HUES64 (cell line): Measurements from ENCODE around the gene ABCB8.

Experiments used
- H3K27ac ChIP-seq: 2 replicates; pipeline ENCODE4 v1.7.0; 2013; ENCODE audit warnings: low read depth, low read length, inconsistent platforms
- H3K27me3 ChIP-seq: 2 replicates; pipeline ENCODE4 v1.6.1; 2013; ENCODE audit warnings: mild to moderate bottlenecking, low read length; ENCODE audit not compliant: insufficient read depth
- H3K36me3 ChIP-seq: 2 replicates; pipeline ENCODE4 v1.6.1; 2013; ENCODE audit warnings: mild to moderate bottlenecking, low read length; ENCODE audit not compliant: insufficient read depth
- H3K4me1 ChIP-seq: 2 replicates; pipeline ENCODE4 v1.6.1; 2013; ENCODE audit warnings: mild to moderate bottlenecking, low read length, moderate library complexity; ENCODE audit not compliant: insufficient read depth
- H3K4me3 ChIP-seq: 2 replicates; pipeline ENCODE4 v1.5.1; 2013; ENCODE audit warnings: mild to moderate bottlenecking, low read length, moderate library complexity
- H3K9ac ChIP-seq: 2 replicates; pipeline ENCODE4 v1.6.1; 2013; ENCODE audit warnings: mild to moderate bottlenecking, low read depth, low read length
- H3K9me3 ChIP-seq: 2 replicates; pipeline ENCODE4 v1.6.1; 2013; ENCODE audit warnings: low read depth, low read length; ENCODE audit not compliant: insufficient read depth
- WGBS: fragments of 150-250, 120-280 bp; methylation state at CpG from one replicate; pipeline ENCODE4 v1.1.7; 2013; ENCODE audit warnings: missing lambda C conversion rate; 5-methylcytosine and 5-hydroxymethylcytosine counted together

Gene ABCB8

DNA sequence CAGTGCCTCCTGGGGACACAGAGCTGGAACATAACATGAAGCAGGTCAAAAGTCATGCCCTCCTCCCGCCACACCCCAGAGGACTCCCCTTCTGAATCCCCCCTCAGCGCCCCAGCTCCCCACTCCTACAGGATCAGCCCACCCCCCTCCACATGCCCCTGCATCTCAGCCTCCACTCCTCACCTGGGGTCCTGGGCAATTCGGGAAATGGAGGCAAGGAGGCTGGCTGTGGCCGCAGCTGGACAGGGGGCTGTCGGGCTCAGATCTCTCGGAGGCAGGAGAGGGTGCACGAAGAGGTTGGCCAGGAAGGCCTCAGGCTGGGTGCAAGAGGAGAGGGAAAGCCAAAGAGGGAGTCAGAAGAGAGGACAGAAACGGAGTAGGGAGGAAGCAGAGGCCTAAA, 11.7 kb upstream of the ABCB8 start:
- H3K4me3 ChIP-seq = no peak overlapping the region
- no peaks in the 10 kb centered on the region for H3K36me3 ChIP-seq
- H3K27me3 ChIP-seq = peaks cover 48% of the 10 kb centered on the region
- no peaks in the 10 kb centered on the region for H3K9me3 ChIP-seq
- H3K9ac ChIP-seq = no peak overlapping the region
- 85% methylated on average over 8 of the region's 8 CpGs for WGBS
- H3K27ac ChIP-seq = no peak overlapping the region
- H3K4me1 ChIP-seq = peaks cover 22% of the 10 kb centered on the region

GRCh38 chr7:151016942-151017341, 11.3 kb upstream of the ABCB8 start:
- Histone ChIP-seq H3K9me3 (no peaks in the 10 kb centered on the region), H3K4me1 (peaks cover 22% of the 10 kb centered on the region), H3K27me3 (peaks cover 48% of the 10 kb centered on the region), H3K4me3 (no peak overlapping the region), H3K27ac (no peak overlapping the region), H3K9ac (no peak overlapping the region), H3K36me3 (no peaks in the 10 kb centered on the region)
- WGBS = 87% methylated on average over 15 of the region's 15 CpGs

DNA sequence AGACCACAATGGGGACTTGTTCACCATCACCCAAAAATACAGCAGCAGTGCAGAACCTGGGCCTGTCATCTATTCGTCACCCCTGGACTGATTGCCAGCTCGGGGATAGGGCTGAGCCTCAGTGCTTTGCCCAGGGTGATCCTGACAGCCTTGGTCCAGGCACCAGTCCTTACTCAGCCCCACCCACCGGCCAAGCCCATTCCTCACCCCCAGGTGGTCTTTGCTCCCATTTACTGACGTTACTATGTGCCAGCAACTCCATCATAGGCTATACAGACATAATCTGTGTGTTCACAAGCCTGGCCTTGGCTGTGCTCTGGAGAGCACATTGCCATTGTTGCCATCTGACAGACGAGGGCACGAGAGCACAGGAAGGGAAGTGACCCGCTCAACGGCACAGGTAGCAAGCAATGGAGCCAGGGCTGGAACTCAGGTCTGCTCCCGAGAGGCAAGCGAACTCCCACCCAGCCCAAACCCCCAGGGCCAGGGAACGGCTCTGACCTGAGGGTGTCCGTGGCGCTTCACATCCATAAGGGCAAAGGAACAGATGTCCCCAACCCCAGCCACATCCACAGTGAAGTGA, 10.8 kb upstream of the ABCB8 start:
- Histone ChIP-seq H3K27me3 (peaks cover 48% of the 10 kb centered on the region), H3K9me3 (no peaks in the 10 kb centered on the region), H3K36me3 (no peaks in the 10 kb centered on the region), H3K4me3 (peak overlapping the region; percentile 33), H3K9ac (no peak overlapping the region), H3K27ac (no peak overlapping the region), H3K4me1 (peaks cover 19% of the 10 kb centered on the region)
- 75% methylated on average over 13 of the region's 13 CpGs for WGBS

- H3K4me1 ChIP-seq = peaks cover 15% of the 10 kb centered on the region
- H3K27ac ChIP-seq = no peak overlapping the region
- H3K36me3 ChIP-seq = no peaks in the 10 kb centered on the region
- no peaks in the 10 kb centered on the region for H3K9me3 ChIP-seq
- peak overlapping the region; percentile 33 for H3K4me3 ChIP-seq
- WGBS = 11% methylated on average over 34 of the region's 34 CpGs
- H3K27me3 ChIP-seq = peaks cover 48% of the 10 kb centered on the region
- 0 out of 2 replicates have a peak overlapping the region, but pooled peaks have one; percentile 35 for H3K9ac ChIP-seq
Observed at GRCh38 chr7:151017953-151018420, 10.3 kb upstream of the ABCB8 start.

GRCh38 chr7:151018421-151019129, 9.7 kb upstream of the ABCB8 start:
- peak overlapping the region; percentile 35; the same call in 1 of the 2 replicates for H3K9ac ChIP-seq
- no peak overlapping the region for H3K27ac ChIP-seq
- WGBS = 2% methylated on average over 81 of the region's 82 CpGs
- peaks cover 45% of the 10 kb centered on the region for H3K27me3 ChIP-seq
- H3K4me1 ChIP-seq = peaks cover 13% of the 10 kb centered on the region
- H3K9me3 ChIP-seq = no peaks in the 10 kb centered on the region
- H3K4me3 ChIP-seq = peak overlapping the region; percentile 33
- no peaks in the 10 kb centered on the region for H3K36me3 ChIP-seq

DNA sequence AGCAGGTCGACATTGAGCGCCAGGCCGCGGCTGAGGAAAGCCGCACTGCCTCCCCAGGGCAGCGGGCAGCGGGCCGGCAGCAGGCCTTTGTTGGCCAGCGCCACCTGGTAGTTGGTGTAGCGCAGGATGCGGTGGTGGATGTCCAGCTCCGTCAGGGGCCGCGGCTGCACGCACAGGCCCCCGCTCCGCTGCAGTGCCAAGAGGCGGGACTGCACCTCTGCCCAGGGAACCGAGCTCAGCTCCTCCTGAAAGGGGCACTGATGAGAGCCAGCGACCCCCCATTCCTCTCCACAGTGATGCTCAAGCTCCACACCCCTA, 9.2 kb upstream of the ABCB8 start:
- 52% methylated on average over 20 of the region's 20 CpGs for WGBS
- H3K9me3 ChIP-seq = no peaks in the 10 kb centered on the region
- no peaks in the 10 kb centered on the region for H3K36me3 ChIP-seq
- peaks cover 13% of the 10 kb centered on the region for H3K4me1 ChIP-seq
- peak overlapping the region; percentile 35; the same call in 1 of the 2 replicates for H3K9ac ChIP-seq
- H3K27me3 ChIP-seq = peaks cover 45% of the 10 kb centered on the region
- H3K4me3 ChIP-seq = peak overlapping the region; percentile 33
- no peak overlapping the region for H3K27ac ChIP-seq

GRCh38 chr7:151020231-151020630, 8.0 kb upstream of the ABCB8 start:
- Histone ChIP-seq H3K4me1 (peaks cover 13% of the 10 kb centered on the region), H3K9me3 (no peaks in the 10 kb centered on the region), H3K9ac (peak overlapping the region; percentile 35; the same call in 1 of the 2 replicates), H3K4me3 (no peak overlapping the region; the same call in 1 of the 2 replicates), H3K36me3 (no peaks in the 10 kb centered on the region), H3K27me3 (peaks cover 45% of the 10 kb centered on the region), H3K27ac (no peak overlapping the region)
- 37% methylated on average over 6 of the region's 7 CpGs for WGBS

- Histone ChIP-seq H3K9me3 (no peaks in the 10 kb centered on the region), H3K36me3 (no peaks in the 10 kb centered on the region), H3K4me3 (no peak overlapping the region), H3K27me3 (peaks cover 24% of the 10 kb centered on the region), H3K4me1 (peaks cover 27% of the 10 kb centered on the region), H3K9ac (no peak overlapping the region), H3K27ac (no peak overlapping the region)
- WGBS = 94% methylated on average over 10 of the region's 10 CpGs
Observed at GRCh38 chr7:151023232-151023631, 5.0 kb upstream of the ABCB8 start.

- Histone ChIP-seq H3K36me3 (no peaks in the 10 kb centered on the region), H3K9ac (no peak within 1 kb of the TSS), H3K9me3 (no peaks in the 10 kb centered on the region), H3K27ac (no peak within 1 kb of the TSS), H3K4me3 (no peak within 1 kb of the TSS), H3K27me3 (peaks cover 11% of the 10 kb centered on the region), H3K4me1 (peaks cover 31% of the 10 kb centered on the region)
- WGBS = 74% methylated on average over 4 of the region's 4 CpGs
Observed at GRCh38 chr7:151024435-151025056, 3.7 kb upstream of the ABCB8 start, which contains the start of gene ATG9B. TSS of gene ATG9B (minus strand) at chr7:151024494. CDS start at chr7:151024423, 71 bp downstream.

DNA sequence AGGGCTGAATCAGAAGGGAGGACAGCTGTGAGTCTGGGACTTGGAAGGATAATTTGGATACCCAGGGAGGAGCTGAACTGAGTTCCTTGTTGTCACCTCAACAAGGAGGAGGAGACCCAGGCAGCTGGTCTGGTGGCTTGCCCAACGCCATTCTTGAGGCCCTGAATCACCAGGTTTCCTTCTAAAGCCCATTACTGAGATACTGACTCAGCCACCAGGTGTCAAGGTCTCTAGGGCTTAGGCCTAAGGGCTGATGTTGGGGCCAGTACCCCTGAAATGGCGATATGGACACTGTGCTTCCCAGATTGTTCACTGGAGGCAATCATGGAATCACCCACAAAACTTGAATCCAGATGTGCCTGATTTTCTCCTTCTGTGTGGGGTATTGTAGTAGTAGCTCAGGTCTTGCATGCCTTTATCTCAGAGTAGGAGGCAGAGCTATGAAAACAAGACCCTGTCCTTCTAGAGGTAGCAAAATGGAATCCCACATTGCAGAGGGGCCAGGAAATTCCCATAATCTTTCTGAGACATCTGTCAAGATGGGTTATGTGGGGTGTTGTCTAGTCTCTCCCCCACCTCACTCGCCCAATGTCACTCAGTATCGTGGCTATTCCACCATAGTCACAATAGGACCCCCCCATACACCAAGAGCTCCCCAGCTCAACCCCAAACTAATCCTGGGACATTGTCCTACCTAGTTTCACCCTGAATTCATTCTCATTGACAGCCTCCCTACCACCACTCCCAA, 2.2 kb upstream of the ABCB8 start:
- Histone ChIP-seq H3K4me1 (peaks cover 18% of the 10 kb centered on the region), H3K27me3 (no peaks in the 10 kb centered on the region; the same call in 1 of the 2 replicates), H3K36me3 (no peaks in the 10 kb centered on the region), H3K9me3 (no peaks in the 10 kb centered on the region), H3K4me3 (no peak overlapping the region), H3K9ac (no peak overlapping the region), H3K27ac (no peak overlapping the region)
- WGBS = 89% methylated on average over 4 of the region's 4 CpGs
